ENCODE results near the gene RHNO1. TPM values are rescaled to one million over a fixed set of nuclear protein-coding genes. Genes with fewer than 3 reads are reported as not detected.

Gene RHNO1
- total RNA-seq, 4 donors from 2014 or later: 1.2 to 26.3 (median 12.4) TPM

- DNase-seq: no peak
- intact Hi-C loops (cut with DNase I; ENCODE audit: low total_unique reads): no loop called here
- no peaks in the 10 kb centered on the region for H3K9me3 ChIP-seq
- no peaks in the 10 kb centered on the region for H3K36me3 ChIP-seq
- H3K27me3 ChIP-seq: no peaks in the 10 kb centered on the region
- H3K27ac ChIP-seq: no peak overlapping the region
- TF ChIP-seq POLR2A (IDR thresholded peaks at IDR 0.05) (no peak), CTCF (IDR thresholded peaks at IDR 0.05) (no peak)
- H3K4me1 ChIP-seq: no peaks in the 10 kb centered on the region
- H3K4me3 ChIP-seq: no peak overlapping the region
Measured at GRCh38 chr12:2841056-2841650, 35.9 kb upstream of the RHNO1 start.

- Histone ChIP-seq H3K4me3 (no peak overlapping the region), H3K36me3 (no peaks in the 10 kb centered on the region), H3K9me3 (no peaks in the 10 kb centered on the region), H3K27me3 (no peaks in the 10 kb centered on the region), H3K4me1 (no peaks in the 10 kb centered on the region), H3K27ac (no peak overlapping the region)
- intact Hi-C loops (cut with DNase I; ENCODE audit: low total_unique reads): no loop called here
- no peak for DNase-seq
- TF ChIP-seq CTCF (IDR thresholded peaks at IDR 0.05) (no peak), POLR2A (IDR thresholded peaks at IDR 0.05) (no peak)
Measured at GRCh38 chr12:2842948-2843347, 34.1 kb upstream of the RHNO1 start.

- no peaks in the 10 kb centered on the region for H3K36me3 ChIP-seq
- peak overlapping the region in 1 of 2 donors; percentile 25 for H3K27ac ChIP-seq
- no peak for TF ChIP-seq POLR2A (IDR thresholded peaks at IDR 0.05)
- TF ChIP-seq CTCF (IDR thresholded peaks at IDR 0.05): no peak
- no peaks in the 10 kb centered on the region for H3K27me3 ChIP-seq
- no peak overlapping the region for H3K4me3 ChIP-seq
- intact Hi-C loops (cut with DNase I; ENCODE audit: low total_unique reads): no loop called here
- H3K4me1 ChIP-seq: no peaks in the 10 kb centered on the region
- H3K9me3 ChIP-seq: no peaks in the 10 kb centered on the region
- no peak for DNase-seq
Measured at GRCh38 chr12:2844786-2845185, 32.2 kb upstream of the RHNO1 start.

GRCh38 chr12:2845280-2845679 is 31.7 kb upstream of the RHNO1 start:
- Histone ChIP-seq H3K4me1 (no peaks in the 10 kb centered on the region), H3K27ac (peak overlapping the region in 1 of 2 donors; percentile 25), H3K27me3 (no peaks in the 10 kb centered on the region), H3K36me3 (no peaks in the 10 kb centered on the region), H3K9me3 (no peaks in the 10 kb centered on the region), H3K4me3 (no peak overlapping the region)
- DNase-seq: peak; percentile 36 to 43
- intact Hi-C loops (cut with DNase I; ENCODE audit: low total_unique reads): no loop called here
- TF ChIP-seq CTCF (IDR thresholded peaks at IDR 0.05): no peak
- TF ChIP-seq POLR2A (IDR thresholded peaks at IDR 0.05): no peak

GRCh38 chr12:2851931-2852330 is 25.1 kb upstream of the RHNO1 start:
- intact Hi-C loops (cut with DNase I; ENCODE audit: low total_unique reads): no loop called here
- H3K27me3 ChIP-seq: no peaks in the 10 kb centered on the region
- no peaks in the 10 kb centered on the region for H3K9me3 ChIP-seq
- H3K27ac ChIP-seq: no peak overlapping the region
- H3K4me1 ChIP-seq: no peaks in the 10 kb centered on the region
- TF ChIP-seq CTCF (IDR thresholded peaks at IDR 0.05): no peak
- H3K4me3 ChIP-seq: no peak overlapping the region
- DNase-seq: no peak
- no peaks in the 10 kb centered on the region for H3K36me3 ChIP-seq
